Activated T-helper 2 cell treated with anti-CD3 and anti-CD28 coated beads, Interferon-gamma antibody, Interleukin-2, Interleukin-4, amounts not matched to agents 10 μg/mL and 5 μg/mL and 100 μg/mL, durations not matched to agents 14 hours and 24 hours and 36 hours (primary cell): ENCODE measurements around the gene STK36. TPM values are rescaled to one million over a fixed set of nuclear protein-coding genes. Genes with fewer than 3 reads are reported as not detected.

Source experiments
- DNase-seq: peaks from one replicate; pipeline ENCODE4 v3.0.0; 2021; ENCODE audit warnings: low spot score
- H3K27ac Mint-ChIP-seq: one replicate; pipeline ENCODE4 v1.8.0; 2021; ENCODE audit warnings: mixed read lengths
- H3K27me3 Mint-ChIP-seq: one replicate; pipeline ENCODE4 v1.8.0; 2021; ENCODE audit warnings: low read depth, mixed read lengths
- H3K36me3 Mint-ChIP-seq: one replicate; pipeline ENCODE4 v1.8.0; 2021; ENCODE audit warnings: low read depth, mixed read lengths
- H3K4me1 Mint-ChIP-seq: one replicate; pipeline ENCODE4 v1.8.0; 2021; ENCODE audit warnings: low read depth, mixed read lengths
- H3K4me3 Mint-ChIP-seq: one replicate; pipeline ENCODE4 v1.8.0; 2021; ENCODE audit warnings: low read depth, mild to moderate bottlenecking, moderate library complexity, mixed read lengths
- H3K9me3 Mint-ChIP-seq: one replicate; pipeline ENCODE4 v1.8.0; 2021; ENCODE audit warnings: mixed read lengths
- intact Hi-C: fragments of 100-400 bp; cut with micrococcal nuclease; formaldehyde crosslinking; loops from one replicate; pipeline ENCODE4 v1.15.1; 2023
- total RNA-seq: library from RNA; stranded (reverse); gene quantifications from 2 replicates; pipeline ENCODE4 v1.2.3, GENCODE V29; 2022

The STK36 gene
- total RNA-seq, 1 donor from 2014 or later, result 14.4 TPM

GRCh38 chr2:218710687-218711549, 39.0 kb downstream of the STK36 start, which contains the start of gene TTLL4:
TSS of gene TTLL4 (plus strand) at chr2:218710835. CDS start at chr2:218737677, 26,842 bp downstream.
- H3K36me3 Mint-ChIP-seq, result peaks cover 11% of the 10 kb centered on the region
- H3K27ac Mint-ChIP-seq, result peak within 1 kb of the TSS; percentile 84
- peak within 1 kb of the TSS; percentile 95 for H3K4me3 Mint-ChIP-seq
- H3K4me1 Mint-ChIP-seq, result peaks cover 17% of the 10 kb centered on the region
- peak; percentile 98 for DNase-seq
- H3K27me3 Mint-ChIP-seq, result peaks cover 1% of the 10 kb centered on the region
- intact Hi-C loops, result loop anchor here (1.0 to 2.0 kb wide), 7 partner anchors 22 to 788 kb away; partner anchors contain the start of genes BCS1L, CNOT9, GMPPA and RNF25
- H3K9me3 Mint-ChIP-seq, result no peaks in the 10 kb centered on the region

DNA sequence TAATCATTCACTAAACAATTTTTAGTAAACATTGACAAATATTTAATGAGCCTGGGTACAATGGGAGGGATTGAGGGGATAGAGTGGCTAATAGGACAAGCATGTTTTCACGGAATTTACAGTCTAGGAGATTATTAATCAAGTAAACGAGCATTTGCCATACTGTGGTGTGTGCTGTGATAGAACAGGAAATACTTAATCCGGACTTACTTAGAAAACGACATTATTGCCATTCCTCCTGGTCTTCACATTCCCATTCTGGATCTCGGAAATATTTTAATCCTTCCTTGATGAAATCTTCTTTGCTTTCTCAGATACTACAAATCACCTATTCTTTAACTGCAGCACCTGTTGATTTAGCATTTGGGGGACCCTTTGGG, 39.7 kb downstream of the STK36 start:
- Mint-ChIP-seq H3K27me3 (no peaks in the 10 kb centered on the region), H3K36me3 (peaks cover 14% of the 10 kb centered on the region), H3K4me3 (peak overlapping the region; percentile 95), H3K27ac (peak overlapping the region; percentile 84), H3K9me3 (no peaks in the 10 kb centered on the region), H3K4me1 (peaks cover 17% of the 10 kb centered on the region)
- intact Hi-C loops, result loop anchor here (2.0 kb wide), 5 partner anchors 21 to 787 kb away; partner anchors contain the start of genes CNOT9, GMPPA and USP37
- DNase-seq, result no peak

DNA sequence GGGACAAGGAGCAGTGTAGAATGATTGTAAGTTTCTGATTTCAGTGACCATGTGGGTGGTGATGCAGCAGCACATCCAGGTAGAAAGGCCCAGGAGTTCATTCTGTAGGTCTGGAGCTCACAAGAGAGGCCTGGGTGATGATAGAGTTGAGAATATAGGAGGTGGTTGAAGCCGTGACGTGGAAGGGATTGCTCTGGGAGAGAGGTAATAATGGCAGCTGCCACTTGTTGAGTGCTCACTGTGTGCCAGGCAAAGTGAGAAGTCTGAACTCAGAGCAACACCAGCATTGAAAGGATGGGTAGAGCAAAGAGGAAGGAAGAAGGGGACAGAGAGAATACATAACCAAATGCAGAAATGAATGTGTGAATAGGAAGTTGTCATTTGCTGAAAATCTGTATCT, 42.0 kb downstream of the STK36 start:
- H3K4me3 Mint-ChIP-seq, result no peak overlapping the region
- no peaks in the 10 kb centered on the region for H3K9me3 Mint-ChIP-seq
- H3K27ac Mint-ChIP-seq, result no peak overlapping the region
- no peak for DNase-seq
- H3K4me1 Mint-ChIP-seq, result peaks cover 24% of the 10 kb centered on the region
- H3K27me3 Mint-ChIP-seq, result no peaks in the 10 kb centered on the region
- intact Hi-C loops, result no loop called here
- peaks cover 19% of the 10 kb centered on the region for H3K36me3 Mint-ChIP-seq

- Mint-ChIP-seq H3K9me3 (no peaks in the 10 kb centered on the region), H3K27me3 (no peaks in the 10 kb centered on the region), H3K36me3 (peaks cover 30% of the 10 kb centered on the region), H3K27ac (no peak overlapping the region), H3K4me3 (no peak overlapping the region), H3K4me1 (peaks cover 30% of the 10 kb centered on the region)
- no peak for DNase-seq
- intact Hi-C loops, result no loop called here
Observed at GRCh38 chr2:218716070-218716469, 44.2 kb downstream of the STK36 start.

DNA sequence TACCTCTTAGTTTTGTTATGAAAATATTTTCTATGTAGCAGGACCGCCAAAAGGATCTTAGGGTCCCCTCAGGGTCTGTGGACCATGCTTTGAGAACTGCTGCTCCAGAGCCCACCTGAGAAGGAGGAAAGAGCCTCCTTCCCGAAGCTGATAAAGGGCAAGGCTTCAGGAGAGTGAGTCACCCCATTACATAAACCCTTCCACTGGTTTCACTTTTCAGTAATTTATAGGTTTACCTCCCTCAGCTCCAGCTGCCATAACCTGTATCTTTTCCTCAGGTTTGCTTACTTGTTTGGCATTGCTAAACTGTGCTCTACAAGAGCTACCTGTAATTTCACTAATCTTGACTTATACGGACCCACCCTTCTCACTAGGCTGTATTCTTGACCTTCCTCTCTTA, 45.4 kb downstream of the STK36 start:
- DNase-seq, result no peak
- H3K9me3 Mint-ChIP-seq, result no peaks in the 10 kb centered on the region
- peaks cover 29% of the 10 kb centered on the region for H3K4me1 Mint-ChIP-seq
- no peaks in the 10 kb centered on the region for H3K27me3 Mint-ChIP-seq
- intact Hi-C loops, result no loop called here
- no peak overlapping the region for H3K4me3 Mint-ChIP-seq
- H3K27ac Mint-ChIP-seq, result no peak overlapping the region
- H3K36me3 Mint-ChIP-seq, result peaks cover 27% of the 10 kb centered on the region

GRCh38 chr2:218718058-218718457, 46.2 kb downstream of the STK36 start:
- Mint-ChIP-seq H3K27ac (no peak overlapping the region), H3K9me3 (no peaks in the 10 kb centered on the region), H3K4me3 (no peak overlapping the region), H3K4me1 (peaks cover 36% of the 10 kb centered on the region), H3K27me3 (no peaks in the 10 kb centered on the region), H3K36me3 (peaks cover 27% of the 10 kb centered on the region)
- no peak for DNase-seq
- intact Hi-C loops, result no loop called here

GRCh38 chr2:218719457-218719856, 47.6 kb downstream of the STK36 start:
- no peak for DNase-seq
- Mint-ChIP-seq H3K4me1 (peaks cover 37% of the 10 kb centered on the region), H3K27ac (no peak overlapping the region), H3K9me3 (no peaks in the 10 kb centered on the region), H3K4me3 (no peak overlapping the region), H3K27me3 (no peaks in the 10 kb centered on the region), H3K36me3 (peaks cover 21% of the 10 kb centered on the region)
- intact Hi-C loops, result no loop called here

GRCh38 chr2:218720048-218721041, 48.5 kb downstream of the STK36 start:
- peaks cover 25% of the 10 kb centered on the region for H3K36me3 Mint-ChIP-seq
- H3K27ac Mint-ChIP-seq, result no peak overlapping the region
- H3K4me3 Mint-ChIP-seq, result no peak overlapping the region
- no peaks in the 10 kb centered on the region for H3K27me3 Mint-ChIP-seq
- H3K9me3 Mint-ChIP-seq, result no peaks in the 10 kb centered on the region
- intact Hi-C loops, result no loop called here
- no peak for DNase-seq
- peaks cover 38% of the 10 kb centered on the region for H3K4me1 Mint-ChIP-seq

DNA sequence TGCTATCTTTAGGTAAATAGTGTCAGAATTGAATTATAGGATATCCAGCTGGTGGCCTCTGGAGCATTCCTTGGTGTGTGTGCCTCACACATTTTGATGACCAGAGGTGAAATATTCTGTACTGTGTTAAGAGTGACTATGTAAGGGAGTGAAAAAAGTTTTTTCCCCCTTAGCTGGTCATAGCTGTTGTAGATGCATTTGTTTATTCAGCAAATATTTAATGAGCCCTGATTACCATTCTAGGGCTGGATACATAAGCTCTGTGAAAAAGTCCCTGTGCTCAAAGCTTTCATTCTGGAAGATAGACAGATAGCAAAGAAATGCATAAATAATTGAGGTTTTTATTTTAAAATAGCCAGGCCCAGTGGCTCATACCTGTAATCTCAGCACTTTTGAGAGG, 49.6 kb downstream of the STK36 start:
- intact Hi-C loops, result no loop called here
- H3K4me3 Mint-ChIP-seq, result no peak overlapping the region
- no peaks in the 10 kb centered on the region for H3K27me3 Mint-ChIP-seq
- H3K4me1 Mint-ChIP-seq, result peaks cover 38% of the 10 kb centered on the region
- H3K27ac Mint-ChIP-seq, result no peak overlapping the region
- DNase-seq, result no peak
- peaks cover 7% of the 10 kb centered on the region for H3K9me3 Mint-ChIP-seq
- peaks cover 31% of the 10 kb centered on the region for H3K36me3 Mint-ChIP-seq

DNA sequence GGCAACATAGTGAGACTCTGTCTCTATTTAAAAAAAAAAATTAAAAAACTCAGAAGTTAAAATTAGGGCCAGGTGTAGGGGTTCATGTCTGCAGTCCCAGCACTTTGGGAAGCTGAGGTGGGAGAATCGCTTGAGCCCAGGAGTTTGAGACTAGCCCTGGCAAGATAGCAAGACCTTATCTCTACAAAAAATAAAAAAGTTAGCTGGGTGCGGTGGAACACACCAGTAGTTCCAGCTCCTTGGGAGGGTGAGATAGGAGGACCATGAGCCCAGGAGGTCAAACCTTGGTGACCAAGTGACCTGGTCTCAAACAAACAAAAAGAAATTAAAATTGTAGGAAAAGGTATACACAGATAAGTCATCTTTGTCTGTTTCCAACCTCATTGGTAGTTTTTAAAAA, 50.0 kb downstream of the STK36 start:
- Mint-ChIP-seq H3K36me3 (peaks cover 28% of the 10 kb centered on the region), H3K9me3 (peaks cover 7% of the 10 kb centered on the region), H3K4me1 (peaks cover 35% of the 10 kb centered on the region), H3K27me3 (no peaks in the 10 kb centered on the region), H3K4me3 (no peak overlapping the region), H3K27ac (no peak overlapping the region)
- intact Hi-C loops, result no loop called here
- no peak for DNase-seq

DNA sequence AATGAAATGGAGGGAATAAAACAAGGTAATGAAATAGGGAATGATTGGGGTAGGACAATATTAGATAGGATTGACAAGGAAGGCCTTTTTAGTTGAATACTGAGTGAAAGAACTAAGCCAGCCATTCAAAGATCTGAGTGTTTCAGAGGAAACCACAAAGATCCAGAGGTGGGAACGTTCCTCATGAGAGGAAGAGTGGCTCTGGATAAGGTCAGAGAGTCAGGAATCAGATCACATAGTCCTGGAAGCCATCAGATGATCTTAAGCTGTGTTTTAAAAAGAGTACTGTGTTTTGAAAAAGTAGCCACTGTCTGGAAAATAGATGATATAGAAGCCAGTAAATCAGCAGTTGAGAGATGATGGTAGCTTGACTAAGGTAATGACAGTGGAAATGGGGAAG, 50.5 kb downstream of the STK36 start:
- intact Hi-C loops, result no loop called here
- Mint-ChIP-seq H3K4me3 (no peak overlapping the region), H3K36me3 (peaks cover 31% of the 10 kb centered on the region), H3K4me1 (peaks cover 30% of the 10 kb centered on the region), H3K27me3 (no peaks in the 10 kb centered on the region), H3K27ac (peak overlapping the region; percentile 1), H3K9me3 (peaks cover 7% of the 10 kb centered on the region)
- DNase-seq, result no peak

DNA sequence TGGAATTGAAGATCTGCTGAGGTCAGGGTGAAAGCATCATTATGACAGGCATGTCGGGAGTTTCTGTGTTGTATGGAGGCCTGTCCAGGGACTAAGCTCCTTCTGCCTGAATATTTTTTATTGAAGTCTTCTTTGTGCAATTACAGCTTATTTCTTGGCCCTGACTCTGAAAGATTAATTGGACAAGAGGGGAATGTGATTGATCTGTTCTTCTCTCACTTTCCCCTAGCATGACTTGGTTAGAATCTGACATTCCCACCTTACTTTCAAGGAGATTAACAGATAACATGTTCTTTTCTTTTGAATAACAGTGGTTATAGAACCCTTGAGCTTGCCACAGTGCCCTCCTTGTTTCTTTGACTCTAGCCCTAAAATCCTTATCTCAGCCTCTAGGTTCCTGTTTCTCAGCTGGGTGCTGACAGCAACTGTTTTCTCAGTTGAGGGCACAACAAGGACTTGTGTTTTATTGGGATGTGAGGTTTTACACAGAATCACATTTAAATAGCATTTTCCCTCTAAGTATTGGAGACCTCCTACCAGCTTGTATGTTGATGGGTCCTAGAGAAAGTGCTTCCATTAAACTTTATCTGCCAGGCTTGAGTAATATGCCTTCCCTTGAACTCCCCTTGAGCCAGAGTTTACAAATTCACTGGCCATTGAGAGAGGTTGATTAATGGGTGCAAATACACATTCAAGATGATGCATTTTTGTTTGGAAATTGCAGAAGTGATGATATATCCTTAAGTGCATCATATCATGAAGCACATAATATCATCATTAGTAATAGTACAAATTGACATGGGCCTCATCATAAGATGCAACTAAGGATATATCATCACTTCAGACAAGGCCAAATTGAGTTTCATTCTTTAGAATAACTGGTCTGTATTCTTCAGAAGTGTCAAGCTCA, 51.2 kb downstream of the STK36 start:
- Mint-ChIP-seq H3K4me3 (no peak overlapping the region), H3K9me3 (peaks cover 12% of the 10 kb centered on the region), H3K4me1 (peaks cover 30% of the 10 kb centered on the region), H3K27me3 (no peaks in the 10 kb centered on the region), H3K27ac (no peak overlapping the region), H3K36me3 (peaks cover 37% of the 10 kb centered on the region)
- intact Hi-C loops, result no loop called here
- no peak for DNase-seq
